ENCODE data around the gene ACADSB. TPM values are rescaled to one million over a fixed set of nuclear protein-coding genes. Genes with fewer than 3 reads are reported as not detected.

Gene ACADSB
- total RNA-seq, 1 experiment from 2014 or later, result 25.3 TPM

DNA sequence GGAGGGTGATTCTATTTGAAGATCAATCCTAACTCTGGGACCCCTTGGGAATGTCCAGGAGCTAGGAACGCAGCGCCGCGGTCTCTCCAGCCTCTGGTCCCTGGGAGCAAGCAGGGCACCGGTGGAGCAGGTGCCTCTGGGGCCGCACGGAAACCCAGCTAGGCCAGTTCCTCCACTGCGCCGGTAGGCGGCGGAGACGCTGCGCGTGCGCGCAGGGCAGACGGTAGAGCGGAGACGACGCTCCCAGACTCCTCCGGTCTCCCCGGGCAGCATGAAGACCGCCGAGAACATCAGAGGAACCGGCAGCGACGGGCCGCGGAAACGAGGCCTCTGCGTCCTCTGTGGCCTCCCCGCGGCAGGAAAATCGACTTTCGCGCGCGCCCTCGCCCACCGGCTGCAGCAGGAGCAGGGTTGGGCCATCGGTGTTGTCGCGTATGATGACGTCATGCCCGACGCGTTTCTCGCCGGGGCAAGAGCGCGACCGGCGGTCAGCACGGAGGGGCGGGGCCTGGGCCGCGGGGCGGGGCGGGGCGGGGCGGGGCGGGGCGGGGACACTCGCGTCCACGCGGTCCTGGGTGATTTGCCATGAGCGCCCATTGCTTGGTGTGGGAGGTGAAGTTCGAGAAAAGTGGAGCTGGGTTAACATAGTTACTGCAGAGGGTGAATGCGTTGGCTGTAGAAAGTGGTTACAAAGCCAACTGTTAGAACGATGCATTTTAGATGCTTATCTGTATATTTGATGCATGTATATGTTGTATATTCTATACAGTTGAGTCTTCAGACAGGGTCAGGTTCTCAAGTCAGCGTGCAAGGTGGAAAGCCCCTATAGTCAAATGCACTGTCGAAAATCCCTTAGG is 28.4 kb upstream of the ACADSB start, which contains the start of gene PSTK:
PSTK (plus strand) TSS at position 193 of the 857 bp plus-strand sequence; CDS start at position 272, 79 bp downstream.
- peak within 1 kb of the TSS; percentile 94 for H3K4me3 ChIP-seq (ENCODE audit: low read depth, low read length)
- Mint-ChIP-seq H3K4me1 (ENCODE audit: low read depth, unreplicated experiment) (peaks cover 5% of the 10 kb centered on the region), H3K4me3 (ENCODE audit: unreplicated experiment) (peak within 1 kb of the TSS; percentile 90), H3K27ac (ENCODE audit: unreplicated experiment) (peak within 1 kb of the TSS; percentile 96), H3K27me3 (ENCODE audit: insufficient read depth, unreplicated experiment) (no peaks in the 10 kb centered on the region), H3K36me3 (ENCODE audit: insufficient read depth, unreplicated experiment) (peaks cover 16% of the 10 kb centered on the region), H3K9me3 (ENCODE audit: unreplicated experiment) (no peaks in the 10 kb centered on the region)
- POLR2A ChIA-PET, result interaction anchor here (1.5 to 2.3 kb wide), 2 partner anchors 26 to 27 kb away, joined by 11 to 16 read pairs; partner anchors contain the start of genes C10orf88 and IKZF5
- CTCF ChIA-PET, result interaction anchor here (0.6 to 1.5 kb wide), 5 partner anchors 17 to 640 kb away, joined by 3 to 4 read pairs (median 4); partner anchors contain the start of gene C10orf88
- H3K27me3 ChIP-seq (replicated peaks; ENCODE audit: control insufficient read depth, insufficient read depth, low read length), result no peaks in the 10 kb centered on the region
- TSS peak; percentile 85 for BruUV-seq (replicated peaks)
- DNase-seq, result peak; percentile 92 to 93
- no peaks in the 10 kb centered on the region for H3K4me1 ChIP-seq
- H3K36me3 ChIP-seq (ENCODE audit: control insufficient read depth, insufficient read depth, low read length), result no peaks in the 10 kb centered on the region
- TF ChIP-seq CTCF (IDR thresholded peaks at IDR 0.05; ENCODE audit: insufficient read depth in 1 of 2, low read depth in 1 of 2, low read length in 1 of 2, severe bottlenecking in 1 of 2, unreplicated experiment in 1 of 2), result peak; percentile 93 to 95
- H3K9me3 ChIP-seq, result no peaks in the 10 kb centered on the region
- intact Hi-C loops (cut with micrococcal nuclease; ENCODE audit: unreplicated experiment), result loop anchor here (1.0 to 2.0 kb wide), 2 partner anchors 26 to 28 kb away; partner anchors contain the start of genes ACADSB, C10orf88 and IKZF5

DNA sequence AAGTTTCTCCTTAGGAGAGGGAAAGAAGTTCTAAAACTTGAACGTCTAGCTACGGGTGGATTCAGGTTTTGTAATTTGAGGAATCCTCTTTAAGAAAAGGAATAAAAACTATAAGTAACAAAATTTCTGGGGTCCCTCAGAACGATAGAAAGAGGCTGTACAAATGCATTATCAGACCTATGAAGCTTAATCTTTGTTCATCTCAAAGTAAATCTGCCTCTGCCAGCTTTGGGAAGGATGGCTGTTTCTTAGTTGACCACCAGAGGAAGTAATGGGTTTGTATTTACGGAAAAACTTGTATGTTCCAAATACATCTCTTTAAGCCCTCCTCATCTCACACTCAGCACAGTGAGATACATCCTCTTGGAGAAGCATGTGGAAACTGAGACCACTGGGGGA is 27.7 kb upstream of the ACADSB start:
- peak overlapping the region; percentile 96 for H3K27ac Mint-ChIP-seq (ENCODE audit: unreplicated experiment)
- TSS peak; percentile 73 for BruUV-seq (replicated peaks)
- H3K4me1 ChIP-seq, result no peaks in the 10 kb centered on the region
- H3K36me3 Mint-ChIP-seq (ENCODE audit: insufficient read depth, unreplicated experiment), result peaks cover 16% of the 10 kb centered on the region
- TF ChIP-seq CTCF (IDR thresholded peaks at IDR 0.05; ENCODE audit: insufficient read depth in 1 of 2, low read depth in 1 of 2, low read length in 1 of 2, severe bottlenecking in 1 of 2, unreplicated experiment in 1 of 2), result peak; percentile 33 to 56
- H3K9me3 Mint-ChIP-seq (ENCODE audit: unreplicated experiment), result no peaks in the 10 kb centered on the region
- no peaks in the 10 kb centered on the region for H3K27me3 ChIP-seq (replicated peaks; ENCODE audit: control insufficient read depth, insufficient read depth, low read length)
- ChIA-PET CTCF (interaction anchor here (1.0 to 1.2 kb wide), 3 partner anchors 17 to 27 kb away, joined by 3 to 4 read pairs (median 4); partner anchors contain the start of gene C10orf88), POLR2A (interaction anchor here (2.3 kb wide), 1 partner anchor 27 kb away, joined by 16 read pairs; the partner anchor contains the start of gene C10orf88)
- peaks cover 5% of the 10 kb centered on the region for H3K4me1 Mint-ChIP-seq (ENCODE audit: low read depth, unreplicated experiment)
- peak in 1 of 2 experiments; percentile 37 for DNase-seq
- peak overlapping the region; percentile 94 for H3K4me3 ChIP-seq (ENCODE audit: low read depth, low read length)
- peak overlapping the region; percentile 90 for H3K4me3 Mint-ChIP-seq (ENCODE audit: unreplicated experiment)
- intact Hi-C loops (cut with micrococcal nuclease; ENCODE audit: unreplicated experiment), result loop anchor here (2.0 kb wide), 1 partner anchor 28 kb away; the partner anchor contains the start of genes ACADSB and IKZF5
- no peaks in the 10 kb centered on the region for H3K9me3 ChIP-seq
- H3K36me3 ChIP-seq (ENCODE audit: control insufficient read depth, insufficient read depth, low read length), result no peaks in the 10 kb centered on the region
- no peaks in the 10 kb centered on the region for H3K27me3 Mint-ChIP-seq (ENCODE audit: insufficient read depth, unreplicated experiment)

- no peaks in the 10 kb centered on the region for H3K27me3 ChIP-seq (replicated peaks; ENCODE audit: control insufficient read depth, insufficient read depth, low read length)
- Mint-ChIP-seq H3K27me3 (ENCODE audit: insufficient read depth, unreplicated experiment) (no peaks in the 10 kb centered on the region), H3K9me3 (ENCODE audit: unreplicated experiment) (no peaks in the 10 kb centered on the region), H3K4me3 (ENCODE audit: unreplicated experiment) (no peak overlapping the region), H3K36me3 (ENCODE audit: insufficient read depth, unreplicated experiment) (peaks cover 16% of the 10 kb centered on the region), H3K27ac (ENCODE audit: unreplicated experiment) (no peak overlapping the region), H3K4me1 (ENCODE audit: low read depth, unreplicated experiment) (peaks cover 5% of the 10 kb centered on the region)
- DNase-seq, result no peak
- no TSS peak for BruUV-seq (replicated peaks)
- POLR2A ChIA-PET, result no interaction called here
- H3K4me1 ChIP-seq, result no peaks in the 10 kb centered on the region
- intact Hi-C loops (cut with micrococcal nuclease; ENCODE audit: unreplicated experiment), result no loop called here
- CTCF ChIA-PET, result no interaction called here
- H3K36me3 ChIP-seq (ENCODE audit: control insufficient read depth, insufficient read depth, low read length), result no peaks in the 10 kb centered on the region
- no peak overlapping the region for H3K4me3 ChIP-seq (ENCODE audit: low read depth, low read length)
- H3K9me3 ChIP-seq, result no peaks in the 10 kb centered on the region
- no peak for TF ChIP-seq CTCF (IDR thresholded peaks at IDR 0.05; ENCODE audit: insufficient read depth in 1 of 2, low read depth in 1 of 2, low read length in 1 of 2, severe bottlenecking in 1 of 2, unreplicated experiment in 1 of 2)
Measured at GRCh38 chr10:122983898-122984297, 24.9 kb upstream of the ACADSB start.
